Activated T-cell treated with anti-CD3 and anti-CD28 coated beads for 1 hour (primary cell): ENCODE measurements around the gene ZNF592.

Experiments
- DNase-seq: peaks from one replicate; pipeline ENCODE4 v3.0.0-alpha.2; 2020; ENCODE audit warnings: low read depth

Gene ZNF592

DNA sequence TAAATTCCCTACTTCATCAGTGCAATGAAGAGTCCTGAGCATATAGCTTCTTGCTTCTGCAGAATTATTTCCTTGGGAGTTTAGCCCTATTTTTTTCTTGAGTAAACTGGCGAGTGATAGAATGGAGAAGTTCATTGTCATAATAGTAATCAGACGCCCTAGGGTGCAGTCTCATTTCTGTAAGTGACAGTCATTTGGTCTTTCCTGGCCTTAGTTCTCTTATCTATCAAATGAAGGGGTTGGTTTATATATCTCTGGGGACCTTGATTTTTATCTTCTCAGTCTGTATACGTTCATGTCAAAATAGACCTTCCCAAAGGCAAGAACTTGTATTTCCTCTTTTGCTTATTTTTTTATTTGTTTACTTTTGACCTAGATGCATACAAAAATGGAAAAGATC, 58.8 kb downstream of the ZNF592 start:
- no peak for DNase-seq

DNA sequence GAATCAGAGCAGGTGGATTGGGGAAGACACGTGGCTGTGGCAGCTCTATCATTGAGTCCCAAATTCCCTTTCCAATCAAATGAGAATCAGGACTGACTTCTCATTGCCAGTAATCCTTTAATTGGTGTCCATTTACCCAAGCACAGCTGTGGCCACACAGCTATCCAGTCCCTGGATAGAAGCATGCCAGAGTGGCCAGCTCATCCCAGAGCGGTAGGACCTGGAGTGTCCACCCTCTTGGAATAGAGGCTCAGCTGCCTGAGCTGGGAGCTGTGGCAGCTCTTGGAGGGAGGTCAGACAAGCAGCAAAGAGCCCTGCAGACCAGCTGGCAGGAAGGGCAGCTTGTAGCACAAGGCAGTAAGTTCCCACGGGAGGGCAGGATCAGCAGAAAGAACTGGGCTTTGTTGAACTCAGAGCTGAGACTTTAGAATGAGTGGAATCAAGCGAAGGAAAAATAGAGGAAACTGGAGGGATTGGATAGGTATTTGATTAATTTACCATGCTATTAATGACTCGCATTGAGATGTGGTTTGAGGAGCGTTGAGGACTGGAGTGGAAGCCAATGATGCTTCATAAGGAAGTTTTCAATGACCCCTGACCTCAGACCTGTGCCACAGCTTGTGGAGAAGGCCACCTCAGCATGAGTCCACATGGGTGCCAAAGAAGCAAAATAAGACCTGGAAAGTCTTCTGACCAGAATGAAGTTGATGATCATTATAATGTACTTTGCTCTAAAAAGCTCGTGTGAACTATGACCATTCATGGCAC, 61.9 kb downstream of the ZNF592 start:
- no peak for DNase-seq

DNA sequence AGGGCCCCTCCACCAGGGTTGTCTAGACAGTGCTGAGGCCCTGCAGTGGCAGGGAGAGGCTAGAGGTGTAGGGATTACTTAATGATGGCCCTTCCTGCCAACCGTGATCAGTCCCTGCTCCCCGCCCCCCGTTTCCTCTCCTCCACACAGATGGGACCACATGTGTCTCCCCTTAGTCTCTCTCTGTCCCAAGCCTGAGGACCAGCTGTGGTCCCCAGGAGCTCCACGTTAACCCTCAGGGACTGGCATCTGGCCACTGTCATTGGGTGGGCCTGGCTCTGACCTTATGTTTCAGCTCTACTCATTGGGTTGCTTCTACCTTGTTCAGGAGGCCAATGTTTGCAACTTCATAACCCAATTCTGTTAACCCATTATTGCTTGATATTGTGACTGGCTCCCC, 62.8 kb downstream of the ZNF592 start:
- no peak for DNase-seq

DNA sequence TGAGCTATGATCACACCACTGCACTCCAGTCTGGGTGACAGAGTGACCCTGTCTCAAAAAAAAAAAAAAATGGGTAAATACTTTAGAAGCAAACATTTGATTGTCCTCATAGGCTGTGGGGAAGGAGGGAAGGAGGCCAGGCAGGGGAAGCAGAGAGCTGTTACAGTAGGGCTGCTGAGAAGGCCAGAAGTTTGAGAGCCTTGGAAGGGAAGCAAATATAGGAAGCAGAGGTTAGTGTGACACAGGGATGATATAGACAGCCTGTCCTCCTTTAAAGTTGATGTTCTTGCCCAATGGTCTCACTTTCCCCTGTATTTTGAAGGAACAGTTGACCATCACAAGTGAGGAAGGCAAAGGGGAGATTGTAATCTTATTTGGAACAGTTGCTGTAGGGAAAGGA, 63.4 kb downstream of the ZNF592 start:
- no peak for DNase-seq

DNA sequence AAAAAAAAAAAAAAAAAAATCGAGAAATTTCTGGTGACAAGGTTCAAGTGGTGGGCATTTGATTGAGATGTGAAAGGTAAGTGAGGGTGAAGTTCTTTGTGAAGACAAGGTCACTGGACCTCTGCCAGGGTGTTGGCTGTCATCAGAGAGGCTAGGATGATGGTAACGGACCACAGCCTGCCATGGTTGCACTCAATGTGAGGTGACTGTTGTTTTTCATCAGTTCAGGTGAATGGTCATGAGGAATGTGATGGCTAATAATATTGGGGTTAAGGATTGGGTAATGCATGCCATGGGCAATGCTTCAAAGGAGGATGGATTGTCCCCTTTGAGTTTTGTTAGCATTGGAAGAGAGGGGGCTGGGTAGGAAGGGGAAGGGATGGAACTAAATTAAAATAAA, 64.5 kb downstream of the ZNF592 start:
- no peak for DNase-seq

DNA sequence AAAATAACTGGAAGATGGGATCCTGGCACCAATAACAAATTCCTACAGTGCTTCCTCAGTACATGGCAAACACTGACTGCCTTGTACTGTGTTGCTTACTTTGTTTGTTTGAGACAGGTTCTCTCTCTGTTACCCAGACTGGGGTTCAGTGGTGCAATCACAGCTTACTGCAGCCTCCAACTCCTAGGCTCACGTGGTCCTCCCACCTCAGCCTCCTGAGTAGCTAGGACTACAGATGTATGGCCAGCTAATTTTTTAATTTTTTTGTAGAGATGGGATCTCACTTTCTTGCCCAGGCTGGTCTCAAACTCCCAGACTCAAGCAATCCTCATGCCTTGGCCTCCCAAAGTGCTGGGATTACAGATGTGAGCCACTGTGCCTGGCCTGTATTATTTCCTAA, 65.0 kb downstream of the ZNF592 start:
- no peak for DNase-seq

DNA sequence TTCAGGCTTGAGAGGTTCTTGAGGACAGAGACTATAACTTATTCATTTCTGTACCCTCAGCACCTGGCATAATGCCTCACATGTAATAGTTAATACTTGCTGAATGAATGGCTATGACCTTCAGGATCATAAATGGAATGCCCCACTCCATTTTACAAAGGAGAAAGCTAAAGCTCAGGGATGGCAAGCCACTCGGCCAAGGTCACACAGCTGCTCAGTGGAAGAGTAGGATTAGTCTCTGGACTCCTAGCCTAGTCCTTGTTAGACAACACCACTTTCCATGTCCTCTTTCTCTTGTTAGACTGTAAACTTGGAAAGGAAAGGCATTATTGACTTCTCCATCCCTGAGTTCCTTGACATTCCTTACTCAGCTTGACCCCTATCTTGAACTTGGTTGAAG, 65.5 kb downstream of the ZNF592 start:
- DNase-seq = no peak

DNA sequence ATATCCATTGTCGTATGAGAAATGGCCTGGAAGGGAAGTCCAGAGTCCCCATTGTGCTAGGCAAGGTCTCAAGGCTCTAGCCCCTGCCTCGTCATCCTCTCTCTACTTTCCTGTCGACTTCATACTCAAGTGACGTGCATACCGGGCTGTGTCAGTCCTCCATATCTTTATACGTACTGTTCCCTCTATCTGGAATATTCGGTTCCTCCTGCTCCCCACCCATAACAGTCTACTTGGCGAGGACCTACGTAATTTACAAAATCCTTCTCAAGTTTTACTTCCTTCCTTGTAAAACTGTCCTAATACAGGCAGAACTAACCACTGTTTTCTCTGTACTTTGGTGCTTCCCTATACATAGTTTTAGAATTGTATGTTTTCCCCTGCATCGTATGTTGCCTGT, 66.5 kb downstream of the ZNF592 start:
- no peak for DNase-seq

DNA sequence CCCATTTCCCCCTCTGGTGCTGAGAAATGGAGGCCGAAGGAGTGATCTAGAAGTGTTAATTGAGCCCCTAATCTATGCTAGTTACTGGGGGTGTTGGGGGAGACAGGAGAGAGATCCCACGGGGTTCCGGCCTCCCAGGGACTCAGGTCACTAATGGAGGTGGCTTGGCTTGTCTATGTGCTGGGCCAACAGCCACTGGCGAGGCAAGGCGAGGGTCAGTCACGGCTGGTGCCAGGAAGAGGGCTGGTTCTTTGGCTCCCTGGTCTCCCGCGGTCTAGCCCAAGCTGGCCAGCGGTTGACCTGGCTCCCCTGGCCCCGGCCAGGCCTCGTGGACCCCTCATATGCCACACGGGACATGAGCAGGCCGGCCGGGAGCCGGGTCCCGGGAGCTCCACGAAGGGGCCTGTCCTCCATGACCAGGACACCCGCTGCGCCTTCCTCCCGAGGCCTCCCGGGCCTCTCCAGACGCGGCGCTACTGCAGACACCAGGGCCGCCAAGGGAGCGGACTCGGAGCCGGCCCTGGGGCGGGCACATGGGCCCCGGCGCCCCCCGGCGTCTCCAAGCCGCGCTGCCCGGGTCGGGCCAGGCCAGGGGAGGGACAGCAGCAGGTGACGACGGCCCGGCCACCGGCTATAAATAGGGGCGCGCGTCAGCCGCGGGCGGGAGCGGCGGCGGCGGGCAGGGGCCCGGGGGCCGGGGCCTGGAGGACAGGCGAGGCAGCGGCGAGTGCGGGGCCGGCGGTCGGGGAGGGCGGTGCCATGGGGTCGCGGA, 68.5 kb downstream of the ZNF592 start, which contains the start of gene ALPK3:
TSS of gene ALPK3 (plus strand) at position 663 of the 772 bp plus-strand sequence. CDS start at position 760, 97 bp downstream.
- DNase-seq = no peak

DNA sequence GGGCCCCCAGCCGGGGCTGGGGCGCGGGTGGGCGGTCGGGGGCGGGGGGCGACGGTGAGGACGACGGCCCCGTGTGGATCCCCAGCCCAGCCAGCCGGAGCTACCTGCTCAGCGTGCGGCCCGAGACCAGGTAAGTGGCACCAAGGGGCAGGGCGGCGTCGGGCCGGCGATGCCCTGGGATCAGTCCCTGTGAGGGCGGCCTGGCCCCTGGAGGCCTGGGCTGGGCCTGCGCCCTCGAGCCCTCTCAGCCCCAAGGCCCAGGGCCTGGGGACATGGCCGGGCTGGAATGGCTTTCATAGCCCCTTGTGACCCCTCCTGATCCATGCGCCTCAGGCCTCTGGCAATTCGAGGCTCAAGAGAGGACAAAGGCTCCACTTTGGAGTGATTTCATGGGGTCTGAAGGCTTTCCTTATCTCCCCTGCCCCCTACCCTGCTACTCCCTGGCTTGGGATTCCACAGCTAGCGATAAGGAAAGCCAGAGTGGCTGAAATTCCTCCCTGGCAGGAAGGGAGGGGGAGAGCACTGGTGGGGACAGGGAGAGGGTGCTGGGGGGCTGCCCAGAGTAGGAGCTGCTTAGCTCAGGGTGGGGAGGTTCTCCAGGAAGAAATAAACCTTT, 69.2 kb downstream of the ZNF592 start:
- DNase-seq = no peak

DNA sequence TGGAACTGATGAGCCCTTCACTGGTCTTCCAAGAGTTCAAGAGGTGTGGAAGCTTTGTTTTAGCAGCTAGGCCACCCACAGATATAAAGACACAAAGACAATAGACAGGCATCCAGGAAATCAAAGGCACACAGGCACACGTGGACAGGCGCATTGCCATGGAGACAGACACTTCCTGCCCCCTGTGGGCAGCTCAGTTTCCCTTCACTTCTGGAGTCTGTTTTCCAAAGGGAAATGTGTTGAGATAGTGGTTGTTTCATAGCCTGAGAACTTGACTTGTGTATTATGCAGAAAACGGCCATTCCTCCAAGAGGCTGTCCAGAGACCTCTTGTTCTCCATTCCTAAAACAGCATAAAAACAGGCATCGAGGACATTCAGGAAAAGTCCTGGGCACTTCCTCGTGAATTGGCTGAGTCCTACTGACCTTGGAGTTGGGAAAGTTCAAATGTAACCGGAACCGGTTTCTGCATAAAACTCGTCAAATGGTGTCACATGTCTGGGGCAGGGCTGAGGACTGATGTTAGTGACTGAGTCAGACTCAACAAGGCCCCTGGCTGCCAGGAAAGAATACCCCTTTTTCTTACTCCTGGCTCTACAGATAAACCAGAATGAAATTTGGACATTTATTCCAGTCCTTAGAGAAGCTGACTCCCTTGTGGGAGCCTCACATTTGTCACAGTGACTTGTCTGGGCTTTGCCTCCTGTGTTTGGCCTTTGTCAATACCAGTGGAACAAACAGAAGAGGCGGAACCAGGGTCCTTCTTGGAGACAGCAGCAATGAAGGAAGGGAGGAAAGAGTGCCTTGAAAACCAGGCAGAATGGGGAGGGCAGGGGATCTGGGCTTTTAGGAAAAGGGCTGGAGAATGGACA, 70.1 kb downstream of the ZNF592 start:
- DNase-seq = no peak

DNA sequence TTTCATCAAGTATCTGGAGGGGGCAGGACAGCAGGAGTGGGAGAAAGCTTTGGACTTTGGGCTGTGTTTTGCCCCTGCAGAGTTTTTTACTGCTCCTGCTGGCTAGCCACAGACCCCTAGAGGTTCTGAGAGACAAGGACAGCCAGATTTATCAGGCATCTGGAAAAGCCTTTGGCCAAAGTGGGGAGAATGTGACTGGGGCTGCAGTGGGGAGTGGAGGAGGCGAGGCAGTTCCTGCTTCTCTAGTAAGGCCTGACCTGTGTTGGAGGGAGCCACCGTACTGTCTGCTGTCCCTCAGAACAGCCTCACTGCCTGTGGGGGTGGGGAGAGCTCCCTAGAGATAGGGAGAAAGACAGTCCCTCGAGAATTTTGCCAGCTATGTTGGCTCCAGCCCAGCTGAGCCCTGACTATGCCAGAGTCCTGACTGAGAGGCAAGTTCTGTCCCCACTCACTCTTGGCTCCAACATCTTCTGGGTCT, 70.9 kb downstream of the ZNF592 start:
- no peak for DNase-seq

DNA sequence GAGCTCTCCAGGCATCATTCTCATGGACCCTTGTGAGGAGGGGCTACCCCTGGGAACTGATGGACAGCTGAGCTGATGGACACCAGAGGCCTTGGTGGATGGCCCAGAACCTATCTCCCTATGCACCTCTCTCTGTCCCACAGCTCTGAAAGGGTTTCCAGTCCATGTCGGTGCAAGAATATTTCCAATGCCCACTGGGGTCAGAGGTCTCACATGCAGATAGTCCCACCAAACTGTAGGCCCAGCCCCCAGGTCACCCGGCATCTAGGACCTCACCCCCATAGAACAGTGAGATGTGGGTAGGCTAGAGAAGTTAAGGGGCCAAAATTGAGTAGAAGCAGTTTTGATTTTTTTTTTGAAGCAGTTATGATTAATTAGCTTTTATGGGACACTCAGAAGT, 71.4 kb downstream of the ZNF592 start:
- no peak for DNase-seq

DNA sequence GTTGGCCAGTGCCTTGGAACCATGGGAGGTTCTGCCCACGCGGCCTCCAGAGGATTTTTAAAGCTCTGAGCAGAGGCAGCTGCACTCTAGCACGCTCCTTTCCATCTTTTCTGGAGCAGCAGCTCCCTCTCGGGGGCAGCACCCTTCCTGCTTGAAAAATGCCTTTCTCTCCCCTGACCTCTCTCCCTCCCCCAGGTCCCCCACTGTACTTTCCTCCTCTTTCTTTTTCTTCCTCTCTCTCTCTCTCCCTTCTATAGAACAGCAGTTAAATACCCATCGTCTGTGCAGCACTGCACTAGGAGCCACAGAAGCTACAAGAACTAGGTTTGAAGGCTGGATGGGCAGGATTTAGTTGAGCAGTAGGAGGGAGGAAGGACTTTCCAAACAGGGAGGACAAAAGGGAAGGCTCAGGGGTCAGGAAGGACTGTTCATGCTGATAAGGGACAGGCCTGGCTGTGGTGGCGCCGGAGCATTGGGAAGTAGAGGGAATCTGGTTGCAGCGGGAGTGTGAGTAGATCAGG, 73.2 kb downstream of the ZNF592 start:
- DNase-seq = no peak

DNA sequence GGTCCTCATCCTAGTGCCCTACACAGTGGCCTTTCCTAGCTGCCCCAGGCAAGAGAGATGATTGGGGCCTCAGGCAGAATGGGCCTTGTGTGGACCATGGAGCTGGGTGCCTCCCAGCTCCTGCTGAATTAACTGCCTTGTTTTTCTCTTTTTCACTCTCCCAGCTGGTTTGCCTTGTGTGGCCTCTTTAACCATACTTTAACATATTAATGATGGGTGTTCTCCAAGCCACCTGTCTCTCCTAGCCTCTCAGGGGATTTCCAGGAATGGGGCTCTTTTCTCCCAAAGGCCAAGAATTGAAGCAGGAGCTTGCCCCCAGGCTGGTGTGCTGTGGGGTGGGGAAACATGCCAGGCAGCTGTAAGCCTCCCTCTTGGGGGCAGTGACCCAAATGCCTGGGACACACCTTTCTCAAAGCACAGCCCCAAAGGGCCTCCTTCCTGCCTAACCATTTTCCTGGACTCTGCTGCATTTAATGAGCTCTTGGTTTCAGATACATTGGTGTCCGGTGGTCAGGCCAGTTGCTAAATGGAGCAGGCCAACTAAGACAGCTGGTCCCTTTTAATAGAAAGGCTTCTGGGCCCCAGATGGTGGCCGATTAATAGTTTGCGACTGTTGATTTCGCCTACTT, 74.4 kb downstream of the ZNF592 start:
- DNase-seq = no peak

DNA sequence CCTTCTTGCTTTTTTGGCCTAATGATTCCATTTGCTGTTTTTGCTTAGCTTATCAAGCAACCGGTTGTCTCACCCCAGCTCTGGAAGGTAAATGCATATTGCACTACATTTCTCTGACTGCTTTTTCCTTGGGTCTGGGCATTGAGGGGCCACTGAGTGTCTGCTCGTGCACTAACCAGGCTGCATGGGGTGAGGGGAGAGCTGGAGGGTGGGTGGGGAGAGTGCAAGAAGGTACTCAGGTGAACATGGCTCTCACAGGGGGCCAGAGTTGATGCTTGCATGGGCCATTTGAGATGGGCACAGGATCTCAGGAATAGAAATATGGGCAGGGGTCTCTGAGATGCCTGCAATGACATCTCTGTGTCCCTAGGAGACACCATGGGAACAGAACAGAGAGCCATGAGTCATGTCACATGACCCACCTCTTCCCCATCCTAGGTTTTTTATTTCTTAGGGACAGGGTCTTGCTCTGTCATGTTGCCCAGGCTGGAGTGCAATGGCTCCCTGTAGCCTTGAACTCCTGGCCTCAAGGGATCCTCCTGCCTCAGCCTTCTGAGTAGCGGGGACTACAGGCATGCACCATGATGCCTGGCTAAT, 75.0 kb downstream of the ZNF592 start:
- no peak for DNase-seq

DNA sequence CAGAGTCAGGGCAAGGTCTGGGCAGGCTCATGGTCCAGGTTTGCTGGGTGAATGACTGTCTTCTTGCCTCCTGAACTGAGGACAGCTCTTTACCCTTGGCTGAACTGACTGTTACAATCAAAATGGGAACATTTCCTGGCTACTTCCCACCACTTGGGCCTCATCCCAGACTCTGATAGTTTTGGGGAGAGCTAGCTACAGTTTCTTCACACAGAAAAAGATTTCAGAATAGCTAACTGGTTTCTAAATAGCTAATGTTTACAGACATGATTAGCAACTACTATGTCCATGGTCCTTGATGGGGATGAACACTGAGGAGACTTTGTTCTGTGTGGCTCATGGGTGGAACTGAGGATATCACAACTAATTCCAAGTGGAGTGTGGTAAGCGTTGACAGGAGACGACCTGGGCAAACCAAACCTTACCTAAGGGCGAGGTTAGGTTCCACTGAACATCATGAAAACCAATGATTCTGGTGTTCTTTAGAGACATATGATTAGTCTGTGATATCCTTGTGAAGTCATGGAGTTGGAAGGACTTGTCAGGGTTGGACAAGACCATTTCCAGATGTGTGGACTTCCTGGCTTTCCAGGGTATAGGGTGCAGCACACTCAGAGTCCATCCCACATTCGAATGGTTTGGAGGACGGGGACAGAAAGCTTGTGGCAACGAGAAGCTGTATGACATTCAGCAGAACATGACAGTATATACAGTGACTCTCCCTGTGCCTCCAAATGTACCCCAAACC, 76.0 kb downstream of the ZNF592 start:
- no peak for DNase-seq

DNA sequence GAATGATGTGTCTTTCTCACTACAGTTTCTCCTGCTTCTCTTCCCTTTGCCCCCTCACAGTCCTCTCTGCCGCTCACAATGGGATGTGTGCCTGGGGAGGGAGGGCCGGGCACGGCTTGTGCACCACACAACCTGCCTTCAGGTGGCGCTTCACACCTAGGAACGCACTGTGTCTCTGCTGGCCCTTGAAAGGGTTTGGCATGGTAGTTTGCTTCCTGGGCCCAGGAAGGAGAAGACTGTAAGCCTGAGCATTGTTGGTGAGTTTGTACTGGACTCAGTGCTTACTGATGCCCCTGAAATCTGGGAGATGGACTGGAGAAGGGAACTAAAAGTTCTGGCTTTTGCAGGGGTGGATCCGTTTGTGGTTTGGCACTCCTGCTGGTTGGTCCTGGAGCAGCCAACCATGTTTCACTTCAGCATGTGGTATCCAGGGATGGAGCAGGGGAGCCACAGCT, 78.0 kb downstream of the ZNF592 start:
- DNase-seq = no peak

DNA sequence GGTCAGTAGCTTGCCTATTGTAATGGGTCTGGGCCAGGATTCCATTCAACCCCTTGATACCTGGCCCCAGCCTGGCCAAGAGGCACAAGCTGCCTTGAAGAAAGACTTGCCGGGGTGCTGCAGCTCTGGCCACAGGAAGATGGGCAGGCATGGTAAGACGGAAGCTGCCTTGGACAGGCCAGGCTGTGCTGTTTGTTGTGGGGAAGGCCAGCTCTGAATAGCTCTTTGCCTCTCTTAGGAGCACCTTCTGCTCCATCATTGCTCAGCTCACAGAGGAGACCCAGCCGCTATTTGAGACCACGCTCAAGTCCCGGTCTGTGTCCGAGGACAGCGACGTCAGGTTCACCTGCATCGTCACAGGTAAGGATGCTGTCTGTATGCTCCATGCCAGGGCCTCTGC, 78.9 kb downstream of the ZNF592 start:
- no peak for DNase-seq
